Bone marrow (tissue), 2 donors: ENCODE data around the gene AFAP1L1.
A peak's percentile ranks its signal among the peaks of the same experiment; 100 is the strongest.
"Not testable (repeated sequence)": the region's sequence is repeated elsewhere in the genome, so short reads cannot be mapped to it uniquely, and the experiment has no call there.

Source experiments
- DNase-seq, 2 donors: peaks; one replicate each; lab custom pipeline; 2025; lab: John Stamatoyannopoulos, UW

AFAP1L1 gene

DNA sequence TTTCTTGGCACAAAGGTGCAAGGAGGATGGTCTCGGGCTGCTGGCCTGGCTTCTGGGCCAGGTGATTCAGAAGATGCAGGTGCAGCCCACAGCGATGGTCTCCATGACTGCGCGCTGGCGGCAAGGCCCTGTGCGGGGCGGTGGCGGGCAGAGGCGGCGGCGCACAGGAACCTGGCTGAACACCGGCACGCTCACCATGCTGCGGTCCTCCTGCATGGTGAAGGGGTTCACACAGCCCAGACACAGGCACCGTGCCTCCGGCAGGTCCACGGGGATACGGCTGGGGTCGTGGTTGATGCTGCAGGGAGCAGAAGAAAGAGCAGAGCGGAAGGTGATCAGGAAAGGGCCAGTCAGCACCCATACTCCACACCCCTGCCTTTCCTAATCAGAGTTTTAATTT is 102.6 kb downstream of the AFAP1L1 start:
- DNase-seq = no peak

DNA sequence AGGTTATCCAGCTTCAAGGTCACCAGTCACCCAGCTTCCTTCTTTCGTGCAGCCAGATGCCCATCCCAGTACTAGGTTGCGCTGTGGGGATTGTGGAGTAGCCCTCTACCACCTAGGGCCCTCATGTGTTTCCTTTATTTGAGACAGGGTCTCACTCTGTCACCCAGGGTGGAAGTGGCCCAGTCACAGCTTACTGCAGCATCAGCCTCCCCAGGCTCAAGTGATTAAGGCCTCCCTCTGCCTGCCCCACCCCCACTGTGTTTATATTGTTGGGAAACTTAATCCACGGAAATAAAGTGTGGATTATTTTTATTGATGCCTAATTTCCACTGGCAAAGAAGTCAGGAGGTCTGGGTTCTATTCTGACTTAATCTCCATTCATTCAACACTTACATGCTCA is 103.1 kb downstream of the AFAP1L1 start:
- no peak for DNase-seq

DNA sequence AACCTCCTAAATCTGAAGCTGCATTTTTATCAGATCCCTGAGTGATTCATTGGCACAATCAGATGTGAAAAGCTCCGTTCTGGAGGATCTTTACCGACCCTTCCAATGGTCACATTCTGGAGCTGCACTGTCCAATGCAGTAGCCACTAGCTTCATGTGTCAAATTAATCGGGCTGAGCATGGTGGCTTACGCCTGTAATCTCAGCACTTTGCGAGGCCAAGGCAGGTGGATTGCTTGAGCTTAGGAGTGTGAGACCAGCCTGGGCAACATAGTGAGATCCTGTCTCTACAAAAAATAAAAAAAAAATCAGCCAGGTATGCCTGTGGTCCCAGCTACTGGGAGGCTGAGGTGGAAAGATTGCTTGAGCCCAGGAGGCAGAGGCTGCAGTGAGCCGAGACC is 103.8 kb downstream of the AFAP1L1 start:
- DNase-seq = no peak

DNA sequence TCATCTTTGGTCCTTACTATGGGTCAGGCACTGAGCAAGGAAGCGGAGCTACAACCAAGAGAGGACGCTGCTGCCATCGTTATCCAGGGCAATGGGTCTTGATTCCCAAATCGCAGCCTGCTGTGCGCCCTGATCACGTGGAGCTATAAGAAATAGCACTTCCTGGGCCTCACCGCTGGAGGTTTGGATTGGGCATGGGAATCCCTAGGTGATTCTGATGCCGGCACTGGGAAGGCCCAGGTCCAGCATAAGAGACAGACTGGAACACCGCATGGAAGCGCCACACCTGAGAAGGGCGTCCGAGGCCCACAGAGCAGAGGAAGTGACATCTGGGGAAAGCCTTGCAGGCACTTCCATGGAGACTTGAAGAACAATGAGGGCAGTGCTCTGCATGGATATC is 104.4 kb downstream of the AFAP1L1 start:
- DNase-seq = no peak

DNA sequence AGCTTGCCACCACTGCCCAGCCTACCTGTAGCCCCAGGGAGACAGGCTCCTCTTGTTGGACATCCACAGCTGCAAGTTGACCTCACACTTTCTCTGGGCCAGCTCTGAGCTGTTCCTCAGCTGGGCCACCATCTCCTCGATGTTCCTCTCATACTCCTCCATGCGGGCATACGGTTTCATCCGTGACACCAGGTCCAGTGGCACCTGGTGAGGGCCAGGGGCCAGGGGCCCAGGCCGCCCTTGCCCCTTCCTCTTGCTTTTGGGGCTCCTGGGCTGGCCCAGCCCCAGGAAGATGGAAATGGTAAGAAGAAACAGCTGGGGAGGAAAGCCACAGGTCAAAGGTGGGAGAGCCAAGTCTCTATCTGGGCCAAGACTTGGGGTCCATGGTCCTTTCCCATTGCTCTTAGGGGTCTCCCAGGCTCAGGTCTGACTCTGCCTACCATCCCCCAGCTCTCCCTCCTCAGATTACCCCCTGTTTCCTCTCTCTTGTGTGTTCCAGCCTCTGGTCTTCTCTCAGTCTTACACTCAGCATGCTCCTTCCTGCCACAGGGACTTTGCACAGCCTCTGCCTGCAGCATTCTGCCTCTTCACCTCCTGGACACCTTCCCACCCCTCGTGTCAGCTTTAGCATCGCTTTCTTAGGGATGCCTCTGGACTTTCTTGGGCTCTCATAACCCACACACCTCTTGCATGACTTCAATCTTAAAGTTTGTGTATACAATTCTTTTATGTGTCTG is 105.2 kb downstream of the AFAP1L1 start:
- no peak for DNase-seq

DNA sequence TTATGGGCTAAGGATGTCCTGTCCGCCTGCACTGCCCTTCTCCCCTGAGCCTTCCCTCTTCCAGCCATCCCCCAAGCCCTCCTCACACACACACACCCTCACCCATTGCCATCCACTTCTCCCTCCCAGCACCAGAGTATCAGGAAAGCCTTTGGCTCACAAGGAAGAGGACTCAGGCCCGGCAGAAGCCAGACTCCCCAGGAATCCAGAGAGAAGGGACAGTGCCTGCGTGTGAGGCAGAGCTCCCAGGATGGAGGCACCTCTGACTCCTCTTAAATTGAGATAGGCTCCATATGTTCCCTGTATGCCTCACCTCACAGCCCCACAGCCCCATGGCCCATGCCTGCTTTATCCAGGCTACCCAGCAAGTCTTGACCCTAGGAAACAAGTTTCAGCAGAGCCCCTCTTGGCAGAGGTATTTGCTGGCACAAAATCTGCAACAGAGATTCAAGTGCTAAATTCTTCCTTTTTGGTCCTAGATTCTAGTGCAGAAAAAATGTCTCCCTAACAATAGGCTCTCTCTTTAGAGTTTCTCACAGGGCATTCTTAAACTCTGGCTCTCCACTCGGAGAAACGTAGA is 106.7 kb downstream of the AFAP1L1 start:
- DNase-seq = no peak

DNA sequence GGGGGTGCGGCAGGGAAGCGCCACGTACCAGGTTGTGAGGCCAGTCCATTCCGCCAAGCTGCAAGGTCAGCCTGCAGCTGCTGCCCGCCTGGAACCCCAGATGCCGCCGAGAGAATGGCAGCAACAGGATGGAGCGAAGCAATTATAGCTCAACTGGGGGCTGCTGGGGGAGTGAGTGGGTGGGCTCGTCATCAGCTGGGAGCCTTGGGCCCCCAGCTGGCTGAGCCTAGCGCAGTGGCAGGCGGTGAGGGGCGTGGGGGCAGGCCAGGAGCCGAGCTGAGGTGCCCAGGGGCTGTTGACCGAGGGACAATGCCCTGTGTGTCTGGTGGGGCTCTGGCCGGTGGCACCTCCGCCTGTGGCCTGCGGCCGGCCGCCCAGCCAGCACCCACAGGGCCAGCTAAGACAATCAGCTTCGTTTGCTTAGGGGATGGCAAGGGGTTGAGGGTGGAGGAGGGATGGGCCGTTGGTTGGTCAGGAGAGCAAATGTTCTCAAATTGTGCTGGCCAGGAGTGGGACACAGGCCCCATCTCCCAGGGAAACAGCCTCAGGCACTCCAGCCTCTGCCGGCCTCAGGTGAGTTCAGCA is 107.6 kb downstream of the AFAP1L1 start, which contains the start of gene IL17B:
IL17B (minus strand) TSS at position 116 of the 585 bp plus-strand sequence; CDS start at position 49, 67 bp downstream.
- DNase-seq = no peak

DNA sequence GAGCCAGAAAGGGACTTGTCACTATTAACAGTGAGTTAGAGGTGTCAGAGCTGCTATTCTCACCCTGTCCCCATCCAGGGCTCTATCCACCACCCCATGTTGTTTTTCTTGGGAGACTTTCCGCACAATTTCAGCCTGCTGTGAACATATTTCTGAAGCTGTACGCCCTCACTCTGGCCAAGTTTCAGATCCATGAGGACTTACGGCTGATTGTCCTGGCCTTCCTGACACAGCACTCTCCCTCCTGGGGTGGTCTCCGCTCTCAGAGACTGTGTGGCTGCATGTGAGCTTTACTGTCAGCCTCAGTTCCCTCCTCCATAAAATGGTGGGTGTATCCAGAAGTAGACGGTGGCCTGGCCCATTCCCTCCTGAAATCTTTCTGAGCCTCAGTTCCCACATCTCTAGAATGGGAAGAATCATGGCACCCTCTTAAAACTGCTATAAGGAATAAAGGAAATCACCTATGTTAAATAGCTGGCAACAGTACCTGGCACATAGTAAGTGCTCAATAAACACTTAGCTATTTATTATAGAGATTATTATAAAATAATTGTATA is 108.2 kb downstream of the AFAP1L1 start:
- no peak for DNase-seq

DNA sequence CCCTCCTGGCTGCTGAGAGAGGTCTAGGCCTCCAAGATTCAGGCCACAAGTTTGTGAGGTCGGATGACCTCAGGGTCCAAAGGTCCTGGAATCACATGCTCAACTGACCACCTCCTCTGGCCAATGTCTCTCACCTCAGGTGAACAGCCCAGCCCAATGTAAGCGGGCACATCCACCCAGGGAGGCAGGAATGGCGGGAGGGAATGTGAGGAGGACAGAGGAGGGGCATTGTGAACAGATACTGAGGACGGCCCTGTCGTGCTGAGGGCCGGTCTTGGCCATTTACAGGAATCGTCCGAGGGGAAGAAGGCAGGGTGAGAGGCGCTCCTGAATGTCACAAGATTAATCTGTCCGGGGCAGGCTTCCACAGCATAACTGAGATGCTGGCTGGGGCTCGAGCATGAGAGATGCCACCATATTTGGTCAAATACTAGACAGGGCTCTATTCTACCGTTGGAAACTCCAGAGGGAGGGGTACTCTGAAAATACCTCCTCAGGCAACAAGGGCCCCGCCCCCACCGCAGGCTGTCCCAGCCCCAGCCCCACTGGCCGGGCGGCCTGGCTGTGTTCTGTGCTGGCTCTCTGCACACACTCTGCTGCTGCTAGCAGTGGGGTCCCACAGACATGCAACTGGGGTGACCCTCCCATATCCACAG is 108.9 kb downstream of the AFAP1L1 start:
- no peak for DNase-seq

DNA sequence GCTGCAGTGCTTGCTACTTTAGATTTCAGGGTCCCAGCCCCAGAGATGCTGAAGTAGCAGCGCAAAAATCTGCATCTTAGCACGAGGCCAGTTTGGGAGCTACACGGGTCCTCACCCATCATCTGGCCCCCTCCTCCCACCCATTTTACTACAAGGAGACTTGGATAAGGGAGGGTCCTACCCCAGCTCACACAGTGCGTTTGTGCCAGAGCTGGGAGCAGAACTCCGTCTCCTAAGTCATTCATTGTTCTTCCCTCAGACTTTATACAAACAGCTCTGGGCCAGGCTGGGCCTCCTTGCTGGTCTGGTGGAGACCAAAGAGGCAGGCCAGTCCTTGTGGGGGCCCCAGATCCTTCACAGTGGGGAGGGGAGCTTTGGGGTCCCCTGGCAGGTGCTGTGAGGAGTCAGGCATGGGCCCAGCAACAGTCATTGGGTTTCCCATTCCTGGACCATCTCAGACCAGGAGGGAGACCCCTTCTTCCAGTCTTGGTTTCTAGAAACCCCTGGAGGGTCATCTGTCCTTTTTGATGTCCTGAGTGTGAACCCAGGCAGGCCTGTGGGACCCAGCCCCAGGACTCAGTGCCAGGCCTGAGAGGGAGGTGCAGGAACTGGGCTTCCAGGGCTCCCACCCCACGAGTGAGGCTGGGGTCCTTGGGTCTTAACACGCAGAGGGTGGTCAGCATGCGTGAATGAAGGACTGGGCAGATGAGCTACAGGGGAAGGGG is 109.8 kb downstream of the AFAP1L1 start:
- no peak for DNase-seq

DNA sequence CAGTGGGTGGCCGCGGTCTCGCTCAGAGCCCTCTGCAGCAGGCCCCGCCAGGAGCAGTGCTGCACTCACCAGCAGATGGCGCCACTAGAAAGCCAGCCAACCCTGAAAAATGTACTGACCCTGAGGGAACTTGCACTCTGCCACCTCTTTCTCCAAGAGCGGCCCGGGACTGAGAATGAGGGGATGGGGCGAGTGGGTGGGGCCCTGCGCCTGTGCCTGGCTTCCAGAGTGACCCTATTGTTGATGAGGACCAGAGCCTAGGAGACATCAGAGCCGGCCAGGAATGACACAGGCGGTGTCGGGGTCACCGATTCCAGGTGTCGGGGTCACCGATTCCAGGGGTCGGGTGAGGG is 110.3 kb downstream of the AFAP1L1 start:
- DNase-seq = peak; percentile 28 to 47

DNA sequence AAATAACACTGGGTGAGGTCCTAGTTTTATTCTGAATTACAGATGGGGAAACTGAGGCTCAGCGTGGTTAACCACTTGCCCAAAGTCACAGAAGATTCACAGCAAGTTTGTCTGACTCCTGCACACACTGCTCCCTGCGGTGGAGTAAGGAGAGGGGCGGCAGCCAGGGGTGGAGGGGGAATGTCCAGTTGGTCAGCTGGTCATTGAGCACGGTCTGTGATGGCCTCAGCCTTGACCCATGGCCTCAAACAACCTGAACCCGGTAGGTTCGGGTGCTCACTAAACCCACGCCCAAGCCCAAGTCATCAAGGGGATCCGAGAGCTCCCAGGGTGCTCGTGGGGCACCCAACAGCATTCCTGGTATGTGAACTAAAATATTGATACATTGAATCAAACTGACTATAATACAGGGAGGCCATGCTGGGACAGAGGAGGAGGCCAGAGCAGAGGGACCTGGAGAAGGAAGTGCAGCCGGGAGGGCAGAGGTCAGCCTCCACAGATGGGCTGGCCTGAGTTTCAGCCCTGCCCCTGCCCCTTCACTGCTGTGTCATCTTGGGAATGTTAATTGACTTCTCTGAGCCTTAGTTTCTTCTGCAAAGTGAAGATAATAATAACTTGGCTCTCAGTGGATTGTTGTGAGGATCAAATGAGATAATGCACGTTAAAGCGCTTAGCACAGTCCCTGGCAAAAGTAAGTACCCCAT is 111.0 kb downstream of the AFAP1L1 start:
- DNase-seq = no peak

DNA sequence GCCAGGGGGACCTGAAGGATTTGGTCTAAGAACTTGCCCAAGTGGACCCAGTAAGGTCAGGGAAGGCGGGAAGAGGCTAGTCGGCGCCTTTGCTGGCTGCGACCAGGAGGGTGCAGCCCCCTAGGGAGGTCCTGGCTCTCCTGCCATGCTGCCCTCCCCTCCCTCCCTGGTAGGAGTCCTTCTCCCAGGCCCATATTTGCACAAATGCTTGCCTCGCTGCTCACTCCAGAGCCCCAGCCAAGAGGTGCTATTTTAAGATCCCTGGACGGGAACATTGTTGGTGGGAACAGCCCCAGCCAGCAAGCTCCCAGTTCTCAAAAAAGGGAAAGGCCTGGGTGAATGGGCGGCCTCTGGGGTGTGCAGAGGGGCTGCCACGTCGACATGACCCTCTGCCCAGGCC is 111.7 kb downstream of the AFAP1L1 start:
- DNase-seq = no peak

DNA sequence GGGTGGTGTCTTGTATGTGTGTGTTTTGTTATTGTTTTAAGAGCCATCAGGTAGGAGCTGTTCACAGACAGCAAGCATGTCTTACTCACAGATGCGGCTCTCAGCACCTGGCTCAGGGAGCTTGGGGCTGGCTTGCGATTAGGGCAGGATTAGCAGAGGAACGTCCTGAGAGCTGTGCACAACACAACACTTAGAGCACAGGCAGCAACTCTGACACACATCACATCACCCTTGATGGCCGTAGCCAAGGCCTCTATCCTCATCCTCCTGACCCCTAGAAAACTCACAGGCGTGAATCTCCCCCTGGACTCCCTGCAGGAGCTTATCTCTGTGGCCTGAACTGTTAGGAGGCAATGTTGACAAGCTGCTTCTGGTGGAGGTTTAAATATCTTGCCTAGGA is 114.5 kb downstream of the AFAP1L1 start:
- no peak for DNase-seq

DNA sequence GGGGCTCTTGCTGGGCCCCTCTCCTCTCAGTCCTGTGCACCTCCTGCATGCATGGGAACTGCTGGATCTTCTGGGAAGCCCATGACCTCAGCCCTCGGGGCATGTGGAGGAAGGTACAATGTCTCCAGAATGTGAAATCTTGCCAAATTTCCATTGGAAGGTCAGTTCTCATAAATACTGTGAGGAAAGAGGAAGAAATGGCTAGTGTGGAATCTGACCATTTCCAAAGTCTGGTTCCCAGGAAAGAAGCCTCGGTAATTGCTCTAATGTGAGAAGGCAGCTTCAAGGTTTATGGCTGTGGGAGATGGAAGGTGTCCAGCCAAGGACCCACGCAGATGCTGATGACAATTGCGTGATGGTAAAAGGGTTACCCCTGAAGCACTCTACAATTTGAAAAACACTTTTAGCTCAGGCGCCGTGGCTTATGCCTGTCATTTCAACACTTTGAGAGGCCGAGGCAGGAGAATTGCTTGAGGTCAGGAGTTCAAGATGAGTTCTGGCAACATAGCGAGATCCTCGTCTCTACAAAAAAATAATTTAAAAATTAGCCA is 115.5 kb downstream of the AFAP1L1 start:
- no peak for DNase-seq

DNA sequence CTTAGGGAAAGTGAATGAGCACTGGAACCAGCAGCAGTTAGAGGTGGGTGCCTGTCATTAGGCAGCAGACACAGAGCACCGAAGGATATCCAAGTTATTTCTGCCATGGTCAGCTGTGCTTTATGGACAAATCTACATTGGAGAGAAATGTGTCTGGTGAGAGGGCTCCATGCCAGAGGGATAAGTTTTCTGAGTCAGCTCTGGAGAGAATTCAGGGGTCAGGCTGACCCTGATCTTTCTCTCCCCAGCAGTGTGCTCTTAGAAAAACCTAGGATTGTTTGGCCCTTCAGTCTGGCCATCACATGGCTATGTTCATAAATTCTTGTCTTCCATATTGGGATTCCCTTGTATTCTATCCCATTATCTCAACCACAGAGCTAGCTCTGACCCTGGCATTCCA is 116.3 kb downstream of the AFAP1L1 start:
- DNase-seq = no peak

DNA sequence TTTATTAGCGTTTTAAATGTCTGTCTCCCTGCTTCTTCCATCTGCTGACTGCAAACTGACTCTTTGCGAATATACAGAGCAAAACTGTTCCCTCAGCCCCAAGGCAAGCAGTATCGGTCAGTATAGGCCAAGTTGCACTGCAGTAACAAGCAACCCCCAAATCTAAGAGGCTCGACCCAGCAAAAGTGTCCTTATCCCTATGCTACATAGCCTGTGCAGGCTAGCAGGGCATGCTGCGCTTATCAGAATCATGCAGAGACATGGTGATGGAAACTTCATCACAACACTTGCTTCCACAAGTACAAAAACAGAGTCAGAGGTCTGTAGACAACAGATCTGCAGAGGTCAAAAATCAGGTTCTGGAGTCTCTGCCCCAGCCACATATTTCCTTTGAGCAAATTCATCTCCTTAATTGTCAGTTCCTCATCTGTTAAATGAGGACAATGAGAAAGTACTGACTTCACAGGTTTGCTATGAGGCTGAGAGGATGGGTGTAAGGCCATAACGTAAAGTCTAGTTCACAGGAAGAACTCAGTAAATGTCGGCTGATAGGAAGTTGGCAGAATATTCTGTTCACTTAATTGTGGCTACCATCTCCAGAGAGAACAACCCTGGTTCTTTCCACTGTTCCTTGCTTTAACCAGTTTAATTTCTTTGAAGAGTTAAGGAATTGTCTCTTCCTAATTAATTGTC is 117.0 kb downstream of the AFAP1L1 start:
- DNase-seq = no peak

DNA sequence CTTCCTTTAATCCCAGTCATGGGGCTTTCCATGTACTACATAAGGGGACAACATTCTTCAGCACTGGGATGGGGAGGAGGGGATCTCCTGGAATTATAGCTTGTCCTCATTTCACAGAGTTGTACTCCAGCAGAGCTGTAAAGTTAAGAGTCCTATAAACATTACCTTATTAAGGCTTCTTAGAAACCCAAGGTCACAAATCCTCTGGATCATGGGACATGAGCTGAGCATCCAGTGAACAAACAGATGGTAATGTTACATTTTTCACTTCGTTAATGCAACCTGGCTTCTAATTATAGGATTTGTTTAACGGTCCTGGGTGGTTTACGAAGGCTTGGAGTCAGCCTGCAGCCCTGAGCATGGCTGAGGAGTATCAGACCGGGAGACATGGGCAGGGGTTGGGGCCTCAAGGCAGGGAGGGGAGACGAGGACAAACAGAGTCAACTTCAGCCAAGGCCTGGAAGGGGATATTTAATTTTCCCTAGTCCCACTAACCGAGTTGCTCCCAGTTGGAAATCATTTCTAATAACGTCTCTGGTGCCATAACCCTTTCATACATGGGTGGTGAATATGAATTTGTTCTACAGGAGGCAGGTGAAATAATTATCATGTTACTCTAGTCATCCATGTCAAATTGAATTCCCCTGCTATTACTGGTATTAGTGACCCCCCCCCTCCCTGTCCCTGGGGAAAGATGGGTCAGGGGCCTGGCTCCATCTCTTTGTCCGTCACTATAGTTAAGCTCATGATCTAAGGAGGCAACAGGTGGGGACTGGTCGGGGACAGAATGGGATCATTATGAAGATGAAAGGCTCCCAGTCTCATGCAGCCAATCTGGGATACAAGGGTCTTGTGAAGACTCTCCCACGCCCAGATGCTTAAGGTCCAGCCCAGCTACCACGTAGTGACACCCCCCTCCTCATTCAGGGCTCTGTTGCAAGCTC is 118.2 kb downstream of the AFAP1L1 start:
- DNase-seq = no peak

DNA sequence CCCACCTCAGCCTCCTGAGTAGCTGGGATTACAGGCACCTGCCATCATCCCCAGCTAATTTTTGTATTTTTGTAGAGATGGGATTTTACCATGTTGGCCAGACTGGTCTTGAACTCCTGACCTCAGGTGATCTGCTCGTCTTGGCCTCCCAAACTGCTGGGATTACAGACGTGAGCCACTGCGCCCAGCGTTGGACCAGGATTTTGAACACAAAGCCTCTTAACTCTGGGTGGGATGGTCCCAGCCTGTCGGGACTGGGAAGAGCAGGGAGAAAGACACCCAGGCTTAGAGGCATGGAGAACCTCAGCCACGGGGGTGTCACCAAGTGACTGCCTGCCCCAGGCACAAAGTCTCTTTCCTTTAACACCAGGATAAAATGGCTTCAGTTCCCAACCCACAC is 119.4 kb downstream of the AFAP1L1 start:
- not testable (repeated sequence) for DNase-seq
